Glomerular visceral epithelial cell (primary cell): ENCODE measurements around the gene ZNF423.

Source experiments
- DNase-seq: peaks from one replicate; pipeline ENCODE4 v3.0.0-alpha.2; 2016; ENCODE audit errors: extremely low spot score

The ZNF423 gene

GRCh38 chr16:49664221-49665215 is 191.4 kb downstream of the ZNF423 start:
- DNase-seq = no peak

GRCh38 chr16:49663081-49664065 is 192.5 kb downstream of the ZNF423 start:
- DNase-seq = no peak

GRCh38 chr16:49662569-49662968 is 193.3 kb downstream of the ZNF423 start:
- DNase-seq = no peak

GRCh38 chr16:49661465-49662187 is 194.3 kb downstream of the ZNF423 start:
- no peak for DNase-seq

- no peak for DNase-seq
Observed at GRCh38 chr16:49660626-49661025, 195.3 kb downstream of the ZNF423 start.

GRCh38 chr16:49659356-49659755 is 196.6 kb downstream of the ZNF423 start:
- DNase-seq = no peak

GRCh38 chr16:49658531-49658930 is 197.4 kb downstream of the ZNF423 start:
- DNase-seq = no peak

- DNase-seq = no peak
Observed at GRCh38 chr16:49657736-49658465, 198.0 kb downstream of the ZNF423 start.

GRCh38 chr16:49654425-49654824 is 201.5 kb downstream of the ZNF423 start:
- no peak for DNase-seq

- DNase-seq = no peak
Observed at GRCh38 chr16:49653577-49653976, 202.3 kb downstream of the ZNF423 start.

- DNase-seq = no peak
Observed at GRCh38 chr16:49653173-49653570, 202.7 kb downstream of the ZNF423 start.

- DNase-seq = no peak
Observed at GRCh38 chr16:49652456-49653172, 203.3 kb downstream of the ZNF423 start.

GRCh38 chr16:49651996-49652395 is 203.9 kb downstream of the ZNF423 start:
- DNase-seq = no peak

GRCh38 chr16:49651226-49651625 is 204.7 kb downstream of the ZNF423 start:
- DNase-seq = no peak

- DNase-seq = no peak
Observed at GRCh38 chr16:49650603-49651002, 205.3 kb downstream of the ZNF423 start.

GRCh38 chr16:49649013-49649765 is 206.7 kb downstream of the ZNF423 start:
- DNase-seq = peak; percentile 25

GRCh38 chr16:49647673-49648072 is 208.2 kb downstream of the ZNF423 start:
- no peak for DNase-seq

- no peak for DNase-seq
Observed at GRCh38 chr16:49645263-49645662, 210.6 kb downstream of the ZNF423 start.

GRCh38 chr16:49644145-49644463 is 211.8 kb downstream of the ZNF423 start:
- DNase-seq = no peak
